ENCODE data around the gene ZNF354B.
"Not testable (repeated sequence)": the region's sequence is repeated elsewhere in the genome, so short reads cannot be mapped to it uniquely, and the experiment has no call there.

Gene ZNF354B

DNA sequence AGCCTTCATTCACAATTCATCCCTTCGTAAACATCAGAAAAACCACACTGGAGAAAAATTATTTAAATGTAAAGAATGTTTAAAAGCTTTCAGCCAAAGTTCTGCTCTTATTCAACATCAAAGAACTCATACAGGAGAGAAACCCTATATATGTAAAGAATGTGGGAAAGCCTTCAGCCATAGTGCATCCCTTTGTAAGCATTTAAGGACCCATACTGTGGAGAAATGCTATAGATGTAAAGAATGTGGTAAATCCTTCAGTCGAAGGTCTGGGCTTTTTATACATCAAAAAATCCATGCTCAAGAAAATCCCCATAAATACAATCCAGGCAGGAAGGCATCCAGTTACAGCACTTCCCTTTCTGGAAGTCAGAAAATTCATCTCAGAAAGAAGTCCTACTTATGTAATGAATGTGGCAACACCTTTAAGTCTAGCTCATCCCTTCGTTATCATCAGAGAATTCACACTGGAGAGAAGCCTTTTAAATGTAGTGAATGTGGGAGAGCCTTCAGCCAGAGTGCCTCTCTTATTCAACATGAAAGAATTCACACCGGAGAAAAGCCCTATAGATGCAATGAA is 23.5 kb downstream of the ZNF354B start:
- not testable (repeated sequence) for DNase-seq

DNA sequence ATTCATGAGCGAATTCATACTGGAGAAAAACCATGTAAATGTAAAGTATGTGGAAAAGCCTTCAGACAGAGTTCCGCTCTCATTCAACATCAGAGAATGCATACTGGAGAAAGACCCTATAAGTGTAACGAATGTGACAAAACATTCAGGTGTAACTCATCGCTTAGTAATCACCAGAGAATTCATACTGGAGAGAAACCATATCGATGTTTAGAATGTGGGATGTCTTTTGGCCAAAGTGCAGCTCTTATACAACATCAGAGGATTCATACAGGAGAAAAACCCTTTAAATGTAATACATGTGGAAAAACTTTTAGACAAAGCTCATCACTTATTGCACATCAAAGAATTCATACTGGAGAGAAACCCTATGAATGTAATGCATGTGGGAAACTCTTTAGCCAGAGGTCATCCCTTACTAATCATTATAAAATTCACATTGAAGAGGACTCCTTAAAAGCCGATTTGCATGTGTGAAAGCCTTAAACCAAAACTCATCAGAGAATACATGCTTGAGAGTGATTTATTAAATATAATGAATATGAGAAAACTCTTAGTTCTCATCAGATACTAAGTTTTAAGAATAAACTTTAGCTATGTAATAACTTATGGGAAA is 24.2 kb downstream of the ZNF354B start:
- no peak for DNase-seq

DNA sequence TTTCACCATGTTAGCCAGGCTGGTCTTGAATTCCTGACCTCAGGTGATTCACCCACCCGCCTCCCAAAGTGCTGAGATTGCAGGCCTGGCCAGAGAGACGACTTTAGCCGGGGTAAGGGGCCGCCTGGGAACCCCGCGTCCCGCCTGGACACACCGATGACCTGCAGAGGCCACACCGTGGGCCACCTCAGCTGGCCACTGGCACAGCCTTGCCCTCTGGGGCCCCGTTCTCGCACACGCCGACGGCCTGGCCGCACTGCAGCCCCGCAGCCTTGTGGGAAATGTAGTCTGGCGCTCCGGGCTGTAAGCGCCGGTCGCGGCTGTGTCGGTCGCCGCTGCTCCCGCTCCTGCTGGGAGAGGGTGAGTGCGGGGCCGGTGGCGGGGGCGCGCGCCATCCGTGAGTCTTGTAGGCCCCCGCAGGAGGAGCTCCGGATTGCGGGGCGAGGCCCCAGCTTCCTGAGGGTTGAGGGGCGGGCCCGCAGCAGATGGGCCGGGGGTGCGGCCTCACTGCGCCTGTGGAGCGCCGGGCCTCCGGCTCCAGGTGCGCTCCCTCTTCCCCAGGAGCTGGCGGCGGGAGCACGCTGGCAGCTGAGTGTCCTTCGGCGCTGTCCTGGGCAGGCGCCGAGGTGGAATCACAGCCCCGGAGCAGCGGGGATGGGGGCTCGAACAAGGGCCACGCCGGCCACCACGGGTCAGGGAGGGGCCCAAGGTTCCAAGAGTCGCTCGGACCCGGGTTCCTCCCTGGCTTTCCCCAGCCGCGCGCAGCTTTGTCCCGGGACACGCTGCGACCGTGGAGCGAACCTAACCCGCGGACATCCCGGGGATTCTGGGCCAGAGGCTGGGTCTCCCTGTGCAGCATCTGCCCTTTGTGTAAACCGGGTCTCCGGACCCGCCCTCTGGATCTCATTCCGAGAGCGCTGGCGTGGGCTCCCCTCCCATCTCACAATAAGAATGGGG is 36.1 kb downstream of the ZNF354B start, which contains the start of gene ZFP2:
TSS of gene ZFP2 (plus strand) at position 299 of the 957 bp plus-strand sequence. CDS start 35,401 bp downstream, outside the sequence.
- DNase-seq, result peak in 57 of 58 donors; percentile 6 to 78 (median 51)

DNA sequence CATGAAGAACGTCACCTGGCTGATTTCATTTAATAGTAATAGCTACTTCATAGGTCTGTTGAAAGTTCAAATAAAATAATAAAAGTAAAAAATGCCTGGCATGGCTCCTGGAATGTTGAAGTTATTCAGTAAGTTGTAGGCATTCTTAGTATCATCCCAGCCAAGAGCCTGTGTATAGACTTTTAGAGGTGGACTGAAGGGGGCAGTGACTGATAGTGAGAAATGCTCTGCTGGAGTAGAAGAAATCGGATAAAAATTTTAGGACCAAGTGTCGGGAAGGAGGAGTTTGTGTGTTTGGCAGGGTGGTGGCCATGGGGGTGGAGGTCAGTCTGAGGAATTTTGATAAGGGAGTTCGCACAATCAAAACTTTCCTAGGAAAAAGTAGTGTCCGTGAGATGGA is 39.5 kb downstream of the ZNF354B start:
- no peak for DNase-seq

DNA sequence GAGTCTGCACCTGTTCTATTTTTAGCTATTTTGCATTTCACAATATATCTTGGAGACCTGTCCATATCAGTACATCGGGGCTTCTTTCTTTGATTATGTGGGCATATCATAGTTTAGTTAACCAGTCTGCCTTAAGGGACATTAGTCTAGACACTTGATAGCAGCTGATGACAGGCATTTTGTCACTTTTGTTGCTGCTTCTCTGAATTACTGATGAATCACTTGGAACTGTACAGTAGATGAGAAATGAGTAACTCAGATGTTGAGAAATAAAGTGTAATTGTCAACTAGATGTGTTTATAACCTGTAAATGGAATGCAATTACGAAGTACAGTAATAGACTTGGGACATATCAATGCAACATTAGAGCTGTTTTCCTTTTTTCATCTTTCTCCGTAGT is 43.1 kb downstream of the ZNF354B start:
- DNase-seq, result no peak

DNA sequence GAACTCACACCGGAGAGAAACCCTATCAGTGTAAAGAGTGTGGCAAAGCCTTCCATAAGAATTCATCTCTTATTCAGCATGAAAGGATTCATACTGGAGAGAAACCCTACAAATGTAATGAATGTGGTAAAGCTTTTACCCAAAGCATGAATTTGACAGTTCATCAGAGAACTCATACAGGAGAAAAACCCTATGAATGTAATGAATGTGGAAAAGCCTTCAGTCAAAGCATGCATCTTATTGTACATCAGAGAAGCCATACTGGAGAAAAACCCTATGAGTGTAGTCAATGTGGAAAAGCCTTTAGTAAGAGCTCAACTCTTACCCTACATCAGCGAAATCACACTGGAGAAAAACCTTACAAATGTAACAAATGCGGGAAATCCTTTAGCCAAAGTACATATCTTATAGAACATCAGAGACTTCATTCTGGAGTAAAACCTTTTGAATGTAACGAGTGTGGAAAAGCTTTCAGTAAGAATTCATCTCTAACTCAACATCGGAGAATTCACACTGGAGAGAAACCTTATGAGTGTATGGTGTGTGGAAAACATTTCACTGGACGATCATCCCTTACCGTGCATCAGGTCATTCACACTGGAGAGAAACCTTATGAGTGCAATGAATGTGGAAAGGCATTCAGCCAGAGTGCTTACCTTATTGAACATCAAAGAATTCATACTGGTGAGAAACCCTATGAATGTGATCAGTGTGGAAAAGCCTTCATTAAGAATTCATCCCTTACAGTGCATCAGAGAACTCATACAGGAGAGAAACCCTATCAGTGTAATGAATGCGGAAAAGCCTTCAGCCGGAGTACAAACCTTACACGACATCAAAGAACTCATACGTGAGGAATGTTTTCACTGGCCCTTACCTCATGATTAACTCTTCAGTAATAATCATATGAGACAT is 72.3 kb downstream of the ZNF354B start:
- no peak for DNase-seq
